Heart left ventricle (tissue), 16 donors: ENCODE data around the gene EXOC2. TPM values are rescaled to one million over a fixed set of nuclear protein-coding genes. Genes with fewer than 3 reads are reported as not detected.

ENCODE experiments used
- ATAC-seq, 4 donors: fragments of 200-7000 bp; cut with Tn5 transposase; one replicate each; pipeline ENCODE4 v1.9.1; 2020 to 2022; ENCODE audit warnings: moderate library complexity in 4 of 4, mild to moderate bottlenecking in 3 of 4, moderate number of reproducible peaks in 1 of 4
- DNase-seq, 5 donors: peaks; one replicate each; pipeline ENCODE4 v3.0.0-alpha.2; 2020
- H3K27ac ChIP-seq, 12 donors: fragments of 200-600 bp; sonication (generic) in 4 of 12; one replicate each; pipeline versions ENCODE4 v1.5.0 to v1.8.0; 2016 to 2022; ENCODE audit warnings: mild to moderate bottlenecking in 2 of 12
- H3K27me3 ChIP-seq, 9 donors: fragments of 200-600 bp; sonication (generic) in 2 of 9; one replicate each; pipeline versions ENCODE4 v1.5.1 to v1.8.0; 2016 to 2022; ENCODE audit warnings: mild to moderate bottlenecking in 3 of 9
- H3K36me3 ChIP-seq, 9 donors: fragments of 200-600 bp; sonication (generic) in 2 of 9; one replicate each; pipeline versions ENCODE4 v1.5.0 to v1.8.0; 2018 to 2022; ENCODE audit warnings: mild to moderate bottlenecking in 2 of 9
- H3K4me1 ChIP-seq, 12 donors: fragments of 200-600 bp; sonication (generic) in 4 of 12; one replicate each; pipeline versions ENCODE4 v1.5.0 to v1.8.0; 2016 to 2022; ENCODE audit warnings: mild to moderate bottlenecking in 3 of 12
- H3K4me3 ChIP-seq, 12 donors: fragments of 200-600 bp; sonication (generic) in 4 of 12; one replicate each; pipeline versions ENCODE4 v1.5.0 to v1.8.0; 2017 to 2022; ENCODE audit warnings: mild to moderate bottlenecking in 9 of 12, moderate library complexity in 4 of 12
- H3K9me3 ChIP-seq, 12 donors: fragments of 200-600 bp; sonication (generic) in 4 of 12; one replicate each; pipeline versions ENCODE4 v1.5.0 to v1.8.0; 2016 to 2022; ENCODE audit warnings: mild to moderate bottlenecking in 1 of 12
- CTCF ChIP-seq, 12 donors: fragments of 200-600 bp; sonication (generic) in 4 of 12; IDR thresholded peaks; one replicate each; pipeline versions ENCODE4 v1.5.0 to v1.8.0; 2018 to 2022; ENCODE audit warnings: antibody characterized with exemption in 12 of 12, mild to moderate bottlenecking in 5 of 12
- POLR2A ChIP-seq, 2 donors: fragments of 450-650 bp; IDR thresholded peaks; one replicate each; pipeline ENCODE4 v1.6.1; 2017; ENCODE audit warnings: antibody characterized with exemption in 2 of 2, mild to moderate bottlenecking in 2 of 2, moderate library complexity in 2 of 2
- WGBS, 4 donors: extraction: QIAGEN DNeasy Blood & Tissue Kit in 2 of 4; methylation state at CpG; one replicate each; pipeline versions ENCODE4 v1.1.5 to v1.1.7; 2013 to 2018; 5-methylcytosine and 5-hydroxymethylcytosine counted together
- intact Hi-C, 10 donors: fragments of 100-400 bp; cut with DNase I; formaldehyde crosslinking; loops; one replicate each; pipeline versions ENCODE4 v1.11.1 to v1.14.2; 2022
- polyA plus RNA-seq, 2 donors: library from polyadenylated mRNA; stranded (reverse); fragments of 200-250 nt; gene quantifications; one replicate each; pipeline ENCODE4 v1.2.3, GENCODE V29; 2013
- total RNA-seq, 9 donors: library from RNA; depleted of rRNA in 2 of 9; stranded (reverse); fragments of >200 nt in 2 of 9; fragmentation: NEBNext Ultra II Directional in 3 of 9; extraction: Animal tissue kit (Norgen Biotek cat#: 25700) in 3 of 9; gene quantifications; one replicate each; pipeline versions ENCODE4 v1.1.0 to v1.2.4, GENCODE V29; 2016 to 2023
- donor health status: ischemic (EF 13 %, LVEDD 7.1; RV severe dilation, severe dysfunction).
- donor health status: healthy with polysubstance abuse.
- donor health status: DM: no; HTN: yes; CAD: no.
- donor health status: DM: no; HTN: no; CAD: no.
- donor health status: ischemic (EF 25% LVEDD 6.9; RV normal size, moderate dysfunction).
- donor health status: ischemic (EF 25% LVEDD 5.7; RV mildly dilated, moderate dysfunction).
- donor health status: healthy.
- donor health status: DM: yes; HTN: yes; CAD: no.
- donor health status: ischemic (EF 35%, LVEDD 5.7; RV mildly dilated, moderate dysfunction).
- donor health status: nonischemic (EF 11% LVEDD 7.7; RV severe dilation, severe dysfunction).
- donor health status: DM: yes; HTN: yes; CAD: no.
- donor health status: PGD.
- donor health status: ischemic (EF 29% LVEDD 5.4; RV normal size, mild dysfunction).
- donor health status: nonischemic (EF 23%, LVEDD 6.1; RV moderate dilation, normal function).

The EXOC2 gene
- total and polyA plus RNA-seq, 11 donors, result 4.4 to 23.0 (median 12.5) TPM

DNA sequence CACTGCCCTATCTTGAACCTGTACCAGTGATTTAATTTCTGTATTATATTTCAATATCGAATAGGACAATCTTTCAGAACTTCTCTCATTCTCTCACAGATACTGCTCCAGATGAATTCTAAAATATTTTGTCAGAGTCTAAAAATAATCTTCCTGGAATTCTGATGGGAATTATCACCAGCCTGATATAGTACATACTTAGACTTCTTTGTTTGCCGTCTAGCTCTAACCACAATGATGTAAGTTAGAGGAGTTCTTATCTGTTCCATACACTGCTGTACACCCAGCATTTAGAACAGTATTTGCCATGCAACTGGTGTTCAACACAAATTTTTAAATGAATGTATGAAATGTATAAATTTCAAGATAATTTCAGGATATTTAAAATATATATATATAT, 34.7 kb downstream of the EXOC2 start:
- intact Hi-C loops, result no loop called here
- H3K4me3 ChIP-seq, result no peak overlapping the region
- ATAC-seq (peak; percentile 69 to 91 (median 78)), DNase-seq (no peak)
- peaks cover 0 to 9% (median 0%) of the 10 kb centered on the region in 9 donors for H3K36me3 ChIP-seq
- WGBS, 4 donors, result 8 to 19% (median 16%) methylated on average over 2 of the region's 2 CpGs
- no peaks in the 10 kb centered on the region for H3K27me3 ChIP-seq
- peak overlapping the region in 6 of 12 donors; percentile 19 to 69 (median 36) for H3K27ac ChIP-seq
- peaks cover 0 to 37% (median 24%) of the 10 kb centered on the region in 12 donors for H3K4me1 ChIP-seq
- peaks cover 0 to 27% (median 6%) of the 10 kb centered on the region in 12 donors for H3K9me3 ChIP-seq
- TF ChIP-seq CTCF (IDR thresholded peaks at IDR 0.05) (no peak), POLR2A (IDR thresholded peaks at IDR 0.05) (no peak)

GRCh38 chr6:657743-658142, 35.2 kb downstream of the EXOC2 start:
- no peak for DNase-seq
- H3K36me3 ChIP-seq, result peaks cover 0 to 9% (median 0%) of the 10 kb centered on the region in 9 donors
- WGBS, 4 donors, result 42 to 52% (median 47%) methylated on average over 1 of the region's 1 CpG
- H3K4me3 ChIP-seq, result no peak overlapping the region
- H3K4me1 ChIP-seq, result peaks cover 0 to 37% (median 24%) of the 10 kb centered on the region in 12 donors
- ATAC-seq, result no peak
- TF ChIP-seq CTCF (IDR thresholded peaks at IDR 0.05), result no peak
- no peak for TF ChIP-seq POLR2A (IDR thresholded peaks at IDR 0.05)
- peaks cover 0 to 29% (median 7%) of the 10 kb centered on the region in 12 donors for H3K9me3 ChIP-seq
- peak overlapping the region in 6 of 12 donors; percentile 19 to 69 (median 36) for H3K27ac ChIP-seq
- intact Hi-C loops, result no loop called here
- no peaks in the 10 kb centered on the region for H3K27me3 ChIP-seq

DNA sequence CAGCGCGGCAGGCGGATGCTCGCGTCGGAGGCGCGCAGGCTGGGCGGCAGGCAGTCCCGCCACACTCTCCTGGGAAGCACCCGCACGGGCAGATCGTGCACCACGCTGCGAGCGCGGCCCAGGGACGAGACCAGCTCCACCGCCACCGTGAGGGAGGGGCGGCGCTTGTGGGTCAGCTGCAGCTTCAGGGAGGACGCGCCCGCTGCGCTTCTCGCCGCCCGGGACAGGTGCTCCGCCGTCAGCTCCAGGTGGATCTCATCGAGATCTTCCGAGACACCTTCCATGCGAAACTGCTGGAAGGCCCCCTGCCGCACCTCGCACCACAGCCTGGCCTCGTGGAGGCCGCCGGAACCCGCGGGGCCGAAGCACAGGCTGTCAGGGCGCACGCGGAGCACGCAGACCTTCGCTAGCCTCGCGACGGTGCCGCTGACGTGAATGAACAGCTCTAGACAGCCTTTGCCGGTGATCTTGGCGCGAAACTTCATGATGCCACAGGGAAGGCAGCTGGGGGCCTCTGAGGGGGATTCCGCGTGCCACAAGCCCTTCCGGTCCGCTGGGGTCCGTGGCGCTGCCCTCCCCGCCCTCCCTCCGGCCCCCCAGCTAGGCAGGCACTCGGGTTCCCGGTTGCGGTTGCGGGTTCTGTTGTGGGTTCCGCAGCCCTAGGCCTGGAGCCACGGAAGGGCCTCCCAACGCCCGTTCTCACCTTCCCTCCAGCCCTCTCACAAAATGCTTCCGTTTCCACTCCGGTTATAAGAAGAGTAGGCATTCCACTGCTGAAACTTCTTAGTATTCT, 36.3 kb downstream of the EXOC2 start, which contains the start of gene HUS1B:
TSS of gene HUS1B (minus strand) at position 641 of the 793 bp plus-strand sequence. CDS start at position 485, 156 bp downstream.
- ATAC-seq, result peak in 1 of 4 donors; percentile 24
- Histone ChIP-seq H3K9me3 (peaks cover 0 to 27% (median 7%) of the 10 kb centered on the region in 12 donors), H3K36me3 (peaks cover 0 to 9% (median 0%) of the 10 kb centered on the region in 9 donors), H3K27me3 (no peaks in the 10 kb centered on the region), H3K27ac (peak within 1 kb of the TSS in 6 of 12 donors; percentile 19 to 69 (median 36)), H3K4me3 (no peak within 1 kb of the TSS), H3K4me1 (peaks cover 0 to 37% (median 24%) of the 10 kb centered on the region in 12 donors)
- intact Hi-C loops, result no loop called here
- DNase-seq, result no peak
- 96 to 98% (median 97%) methylated on average over 57 to 73 of the region's 73 CpGs for WGBS, 4 donors
- TF ChIP-seq POLR2A (IDR thresholded peaks at IDR 0.05) (no peak), CTCF (IDR thresholded peaks at IDR 0.05) (no peak)

- intact Hi-C loops, result no loop called here
- no peak for ATAC-seq
- Histone ChIP-seq H3K4me3 (no peak overlapping the region), H3K27me3 (no peaks in the 10 kb centered on the region), H3K36me3 (peaks cover 0 to 9% (median 0%) of the 10 kb centered on the region in 9 donors), H3K27ac (no peak overlapping the region), H3K9me3 (peaks cover 0 to 25% (median 7%) of the 10 kb centered on the region in 12 donors), H3K4me1 (peaks cover 0 to 22% (median 15%) of the 10 kb centered on the region in 12 donors)
- DNase-seq, result no peak
- no peak for TF ChIP-seq CTCF (IDR thresholded peaks at IDR 0.05)
- no peak for TF ChIP-seq POLR2A (IDR thresholded peaks at IDR 0.05)
- WGBS, 4 donors, result 74 to 87% (median 80%) methylated on average over 4 of the region's 4 CpGs
These were observed 38.8 kb downstream of the EXOC2 start for GRCh38 chr6:654136-654535.
